ENCODE results near the gene CASP7.

- TF ChIP-seq CTCF (IDR thresholded peaks at IDR 0.05) (no peak), POLR2A (IDR thresholded peaks at IDR 0.05) (no peak)
Observed at GRCh38 chr10:113756940-113757543, 77.3 kb downstream of the CASP7 start.

All from Peyer's patch (tissue), 4 donors.